Tibial artery (tissue), 4 donors: ENCODE measurements around the gene MARCKS.
"Not testable (repeated sequence)": the region's sequence is repeated elsewhere in the genome, so short reads cannot be mapped to it uniquely, and the experiment has no call there.

Experiments
- DNase-seq, 2 donors: peaks; one replicate each; pipeline ENCODE4 v3.0.0-alpha.2; 2019
- H3K27ac ChIP-seq, 2 donors: fragments of 200-600 bp; sonication (generic) in 1 of 2; 1 replicate in 1 of 2; 2 replicates in 1 of 2; pipeline ENCODE4 v1.5.1; 2018 to 2019; ENCODE audit warnings: mild to moderate bottlenecking in 1 of 2
- H3K27me3 ChIP-seq, 2 donors: fragments of 200-600 bp; sonication (generic) in 1 of 2; one replicate each; pipeline versions ENCODE4 v1.5.1 to v1.6.0; 2016 to 2019
- H3K36me3 ChIP-seq, 3 donors: fragments of 200-600 bp; sonication (generic) in 2 of 3; one replicate each; pipeline ENCODE4 v1.5.1; 2016 to 2019; ENCODE audit warnings: mild to moderate bottlenecking in 2 of 3
- H3K4me1 ChIP-seq, 4 donors: fragments of 200-600 bp; sonication (generic) in 2 of 4; 1 replicate in 3 of 4; 2 replicates in 1 of 4; pipeline ENCODE4 v1.5.1; 2016 to 2019
- H3K4me3 ChIP-seq, 2 donors: fragments of 200-600 bp; sonication (generic) in 1 of 2; 1 replicate in 1 of 2; 2 replicates in 1 of 2; pipeline ENCODE4 v1.5.1; 2018 to 2019; ENCODE audit warnings: mild to moderate bottlenecking in 2 of 2
- H3K9me3 ChIP-seq, 3 donors: fragments of 200-600 bp; sonication (generic) in 1 of 3; one replicate each; pipeline ENCODE4 v1.5.1; 2016 to 2019
- CTCF ChIP-seq, 2 experiments: fragments of 200-600 bp in 1 of 2; fragments of 450-650 bp in 1 of 2; IDR thresholded peaks; one replicate each; pipeline ENCODE4 v1.5.1; 2017 to 2019; ENCODE audit warnings: antibody characterized with exemption in 2 of 2, mild to moderate bottlenecking in 1 of 2, moderate library complexity in 1 of 2
- intact Hi-C: fragments of 100-400 bp; cut with DNase I; formaldehyde crosslinking; loops from one replicate; pipeline ENCODE4 v1.15.0; 2023; ENCODE audit warnings: low total_unique reads

MARCKS gene

GRCh38 chr6:113903666-113904330 lies 46.7 kb downstream of the MARCKS start:
- intact Hi-C loops: no loop called here
- peak; percentile 46 to 62 for DNase-seq

GRCh38 chr6:113907102-113907815 lies 50.1 kb downstream of the MARCKS start:
- peaks cover 0 to 11% (median 6%) of the 10 kb centered on the region in 4 donors for H3K4me1 ChIP-seq
- TF ChIP-seq CTCF (IDR thresholded peaks at IDR 0.05): no peak
- intact Hi-C loops: no loop called here
- H3K36me3 ChIP-seq: no peaks in the 10 kb centered on the region
- no peaks in the 10 kb centered on the region for H3K27me3 ChIP-seq
- H3K4me3 ChIP-seq: no peak overlapping the region
- DNase-seq: no peak
- no peaks in the 10 kb centered on the region for H3K9me3 ChIP-seq
- no peak overlapping the region for H3K27ac ChIP-seq

More at GRCh38 chr6:113903666-113904330, 46.7 kb downstream of the MARCKS start:
- TF ChIP-seq CTCF (IDR thresholded peaks at IDR 0.05): no peak
- Histone ChIP-seq H3K4me1 (peaks cover 0 to 11% (median 6%) of the 10 kb centered on the region in 4 donors), H3K27me3 (no peaks in the 10 kb centered on the region), H3K4me3 (no peak overlapping the region), H3K9me3 (no peaks in the 10 kb centered on the region), H3K27ac (no peak overlapping the region), H3K36me3 (no peaks in the 10 kb centered on the region)

GRCh38 chr6:113908801-113909200 lies 51.7 kb downstream of the MARCKS start:
- DNase-seq: no peak
- Histone ChIP-seq H3K27ac (no peak overlapping the region), H3K27me3 (no peaks in the 10 kb centered on the region), H3K36me3 (no peaks in the 10 kb centered on the region), H3K4me1 (peaks cover 0 to 9% (median 6%) of the 10 kb centered on the region in 4 donors), H3K4me3 (no peak overlapping the region), H3K9me3 (no peaks in the 10 kb centered on the region)
- TF ChIP-seq CTCF (IDR thresholded peaks at IDR 0.05): no peak
- intact Hi-C loops: no loop called here

GRCh38 chr6:113909224-113909856 lies 52.2 kb downstream of the MARCKS start:
- no peak for DNase-seq
- Histone ChIP-seq H3K4me1 (peaks cover 0 to 4% (median under 1%) of the 10 kb centered on the region in 4 donors), H3K27ac (no peak overlapping the region), H3K9me3 (no peaks in the 10 kb centered on the region), H3K4me3 (no peak overlapping the region), H3K36me3 (no peaks in the 10 kb centered on the region), H3K27me3 (no peaks in the 10 kb centered on the region)
- TF ChIP-seq CTCF (IDR thresholded peaks at IDR 0.05): peak; percentile 61 to 75
- intact Hi-C loops: no loop called here

- H3K4me3 ChIP-seq, H3K27me3 ChIP-seq, H3K36me3 ChIP-seq, DNase-seq, H3K9me3 ChIP-seq, H3K27ac ChIP-seq, H3K4me1 ChIP-seq: not testable (repeated sequence)
- intact Hi-C loops: loop anchor here (10.0 kb wide), 1 partner anchor 1125 kb away; no protein-coding TSS in a partner anchor
Measured at GRCh38 chr6:113910285-113910684, 53.1 kb downstream of the MARCKS start.
